Central memory CD8-positive, alpha-beta T cell (primary cell): ENCODE results near the gene CAPZB.

Experiments
- ATAC-seq: fragments of 150-1000 bp; cut with Tn5 transposase; replicated peaks from 2 replicates; pipeline ENCODE4 v1.10.0; 2022; ENCODE audit warnings: mild to moderate bottlenecking, moderate FRiP score, moderate number of reproducible peaks; ENCODE audit not compliant: poor library complexity, severe bottlenecking; ENCODE audit errors: extremely low read depth
- DNase-seq, 2 donors: peaks; one replicate each; pipeline ENCODE4 v3.0.0; 2021; ENCODE audit warnings: low spot score in 2 of 2
- H3K27ac Mint-ChIP-seq: one replicate; pipeline ENCODE4 v1.8.0; 2022; ENCODE audit warnings: low read depth, mild to moderate bottlenecking, moderate library complexity, mixed read lengths
- H3K27me3 Mint-ChIP-seq: one replicate; pipeline ENCODE4 v1.8.0; 2022; ENCODE audit warnings: mixed read lengths
- H3K36me3 Mint-ChIP-seq: one replicate; pipeline ENCODE4 v1.8.0; 2022; ENCODE audit warnings: mild to moderate bottlenecking, moderate library complexity, mixed read lengths; ENCODE audit not compliant: insufficient read depth
- H3K4me1 Mint-ChIP-seq: one replicate; pipeline ENCODE4 v1.8.0; 2022; ENCODE audit warnings: mixed read lengths
- H3K4me3 Mint-ChIP-seq: one replicate; pipeline ENCODE4 v1.8.0; 2022; ENCODE audit warnings: mild to moderate bottlenecking, moderate library complexity, mixed read lengths
- H3K9me3 Mint-ChIP-seq: one replicate; pipeline ENCODE4 v1.8.0; 2022; ENCODE audit warnings: mixed read lengths

Gene CAPZB

GRCh38 chr1:19361611-19362147 is 123.7 kb downstream of the CAPZB start:
- peak overlapping the region; percentile 62 for H3K27ac Mint-ChIP-seq
- no peaks in the 10 kb centered on the region for H3K27me3 Mint-ChIP-seq
- ATAC-seq (no peak), DNase-seq (no peak)
- H3K36me3 Mint-ChIP-seq, result peaks cover 21% of the 10 kb centered on the region
- H3K9me3 Mint-ChIP-seq, result no peaks in the 10 kb centered on the region
- H3K4me1 Mint-ChIP-seq, result peaks cover 39% of the 10 kb centered on the region
- no peak overlapping the region for H3K4me3 Mint-ChIP-seq

- H3K36me3 Mint-ChIP-seq, result peaks cover 21% of the 10 kb centered on the region
- no peaks in the 10 kb centered on the region for H3K9me3 Mint-ChIP-seq
- H3K4me1 Mint-ChIP-seq, result peaks cover 35% of the 10 kb centered on the region
- ATAC-seq (no peak), DNase-seq (no peak)
- H3K27ac Mint-ChIP-seq, result peak overlapping the region; percentile 62
- no peaks in the 10 kb centered on the region for H3K27me3 Mint-ChIP-seq
- no peak overlapping the region for H3K4me3 Mint-ChIP-seq
These were observed 124.3 kb downstream of the CAPZB start for GRCh38 chr1:19360843-19361610.

GRCh38 chr1:19360432-19360831 is 124.9 kb downstream of the CAPZB start:
- ATAC-seq (no peak), DNase-seq (no peak)
- peaks cover 30% of the 10 kb centered on the region for H3K4me1 Mint-ChIP-seq
- no peak overlapping the region for H3K27ac Mint-ChIP-seq
- no peaks in the 10 kb centered on the region for H3K27me3 Mint-ChIP-seq
- H3K9me3 Mint-ChIP-seq, result no peaks in the 10 kb centered on the region
- H3K4me3 Mint-ChIP-seq, result no peak overlapping the region
- peaks cover 25% of the 10 kb centered on the region for H3K36me3 Mint-ChIP-seq

GRCh38 chr1:19360016-19360415 is 125.3 kb downstream of the CAPZB start:
- no peak overlapping the region for H3K4me3 Mint-ChIP-seq
- H3K27ac Mint-ChIP-seq, result no peak overlapping the region
- H3K4me1 Mint-ChIP-seq, result peaks cover 26% of the 10 kb centered on the region
- H3K36me3 Mint-ChIP-seq, result peaks cover 25% of the 10 kb centered on the region
- no peak for DNase-seq
- no peak for ATAC-seq
- no peaks in the 10 kb centered on the region for H3K9me3 Mint-ChIP-seq
- H3K27me3 Mint-ChIP-seq, result no peaks in the 10 kb centered on the region

GRCh38 chr1:19359357-19359756 is 126.0 kb downstream of the CAPZB start:
- Mint-ChIP-seq H3K4me3 (no peak overlapping the region), H3K27ac (no peak overlapping the region)
- no peak for ATAC-seq

GRCh38 chr1:19358710-19359109 is 126.6 kb downstream of the CAPZB start:
- ATAC-seq, result no peak
- H3K36me3 Mint-ChIP-seq, result peaks cover 34% of the 10 kb centered on the region
- peaks cover 19% of the 10 kb centered on the region for H3K4me1 Mint-ChIP-seq
- H3K4me3 Mint-ChIP-seq, result no peak overlapping the region
- no peaks in the 10 kb centered on the region for H3K27me3 Mint-ChIP-seq
- H3K9me3 Mint-ChIP-seq, result no peaks in the 10 kb centered on the region
- no peak for DNase-seq
- H3K27ac Mint-ChIP-seq, result no peak overlapping the region

More at GRCh38 chr1:19359357-19359756, 126.0 kb downstream of the CAPZB start:
- Mint-ChIP-seq H3K36me3 (peaks cover 29% of the 10 kb centered on the region), H3K9me3 (no peaks in the 10 kb centered on the region), H3K27me3 (no peaks in the 10 kb centered on the region), H3K4me1 (peaks cover 21% of the 10 kb centered on the region)
- DNase-seq, result no peak

GRCh38 chr1:19357299-19357986 is 127.9 kb downstream of the CAPZB start:
- H3K27me3 Mint-ChIP-seq, result no peaks in the 10 kb centered on the region
- H3K4me3 Mint-ChIP-seq, result no peak overlapping the region
- no peaks in the 10 kb centered on the region for H3K9me3 Mint-ChIP-seq
- peaks cover 19% of the 10 kb centered on the region for H3K4me1 Mint-ChIP-seq
- DNase-seq (no peak), ATAC-seq (no peak)
- no peak overlapping the region for H3K27ac Mint-ChIP-seq
- peaks cover 39% of the 10 kb centered on the region for H3K36me3 Mint-ChIP-seq

- peaks cover 42% of the 10 kb centered on the region for H3K36me3 Mint-ChIP-seq
- H3K4me3 Mint-ChIP-seq, result no peak overlapping the region
- H3K9me3 Mint-ChIP-seq, result no peaks in the 10 kb centered on the region
- DNase-seq, result no peak
- H3K4me1 Mint-ChIP-seq, result peaks cover 18% of the 10 kb centered on the region
- no peaks in the 10 kb centered on the region for H3K27me3 Mint-ChIP-seq
- H3K27ac Mint-ChIP-seq, result no peak overlapping the region
- ATAC-seq, result no peak
These were observed 129.1 kb downstream of the CAPZB start for GRCh38 chr1:19356266-19356665.

GRCh38 chr1:19354531-19354981 is 130.8 kb downstream of the CAPZB start:
- H3K36me3 Mint-ChIP-seq, result peaks cover 48% of the 10 kb centered on the region

GRCh38 chr1:19353596-19353995 is 131.7 kb downstream of the CAPZB start:
- DNase-seq (no peak), ATAC-seq (no peak)
- H3K27me3 Mint-ChIP-seq, result no peaks in the 10 kb centered on the region
- H3K36me3 Mint-ChIP-seq, result peaks cover 48% of the 10 kb centered on the region
- H3K27ac Mint-ChIP-seq, result no peak overlapping the region
- H3K9me3 Mint-ChIP-seq, result no peaks in the 10 kb centered on the region
- no peak overlapping the region for H3K4me3 Mint-ChIP-seq
- peaks cover 5% of the 10 kb centered on the region for H3K4me1 Mint-ChIP-seq

More at GRCh38 chr1:19354531-19354981, 130.8 kb downstream of the CAPZB start:
- no peaks in the 10 kb centered on the region for H3K27me3 Mint-ChIP-seq
- DNase-seq (no peak), ATAC-seq (no peak)
- no peak overlapping the region for H3K4me3 Mint-ChIP-seq
- no peaks in the 10 kb centered on the region for H3K9me3 Mint-ChIP-seq
- H3K27ac Mint-ChIP-seq, result no peak overlapping the region
- peaks cover 5% of the 10 kb centered on the region for H3K4me1 Mint-ChIP-seq

- no peak for ATAC-seq
- Mint-ChIP-seq H3K4me3 (no peak overlapping the region), H3K36me3 (peaks cover 48% of the 10 kb centered on the region), H3K9me3 (no peaks in the 10 kb centered on the region), H3K27ac (no peak overlapping the region), H3K4me1 (no peaks in the 10 kb centered on the region), H3K27me3 (no peaks in the 10 kb centered on the region)
- no peak for DNase-seq
These were observed 132.5 kb downstream of the CAPZB start for GRCh38 chr1:19352839-19353238.

- H3K9me3 Mint-ChIP-seq, result no peaks in the 10 kb centered on the region
- no peak overlapping the region for H3K4me3 Mint-ChIP-seq
- H3K36me3 Mint-ChIP-seq, result peaks cover 52% of the 10 kb centered on the region
- DNase-seq (no peak), ATAC-seq (no peak)
- no peaks in the 10 kb centered on the region for H3K4me1 Mint-ChIP-seq
- H3K27ac Mint-ChIP-seq, result no peak overlapping the region
- H3K27me3 Mint-ChIP-seq, result no peaks in the 10 kb centered on the region
These were observed 133.5 kb downstream of the CAPZB start for GRCh38 chr1:19351873-19352272.

- no peak overlapping the region for H3K4me3 Mint-ChIP-seq
- peaks cover 50% of the 10 kb centered on the region for H3K36me3 Mint-ChIP-seq
- H3K27ac Mint-ChIP-seq, result peak overlapping the region; percentile 66
- no peak for ATAC-seq
- no peaks in the 10 kb centered on the region for H3K9me3 Mint-ChIP-seq
- no peaks in the 10 kb centered on the region for H3K4me1 Mint-ChIP-seq
- H3K27me3 Mint-ChIP-seq, result no peaks in the 10 kb centered on the region
- no peak for DNase-seq
These were observed 134.8 kb downstream of the CAPZB start for GRCh38 chr1:19350566-19350965.
